GM18526 (cell line): ENCODE measurements around the gene SPATA21.

Experiments
- POLR2A ChIP-seq: IDR thresholded peaks from 3 replicates; pipeline ENCODE4 v1.6.1; 2011; ENCODE audit not compliant: insufficient read length; ENCODE audit errors: extremely low read depth

SPATA21 gene, protein sequence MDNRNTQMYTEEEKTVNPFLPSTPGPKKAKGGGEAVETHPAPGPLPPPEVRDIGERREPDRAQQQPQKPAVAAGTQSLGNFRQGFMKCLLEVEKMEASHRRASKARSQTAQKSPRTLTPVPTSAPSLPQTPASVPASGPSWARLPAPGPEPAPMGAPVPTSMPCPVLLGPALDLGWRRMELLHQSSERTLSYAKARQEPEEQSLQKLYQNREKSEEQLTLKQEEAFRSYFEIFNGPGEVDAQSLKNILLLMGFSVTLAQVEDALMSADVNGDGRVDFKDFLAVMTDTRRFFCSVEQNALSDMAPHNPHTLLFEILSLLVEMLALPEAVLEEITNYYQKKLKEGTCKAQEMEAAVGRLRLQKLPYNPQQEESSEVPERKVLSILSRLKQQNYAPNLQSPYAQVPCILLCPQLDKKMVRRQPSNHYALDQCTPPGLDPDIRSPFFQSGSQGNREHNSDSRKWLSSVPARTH

GRCh38 chr1:16436946-16437474 is at the start of gene SPATA21:
SPATA21 (minus strand) TSS chr1:16437424; CDS start chr1:16431371, 6,053 bp downstream.
- TF ChIP-seq POLR2A: no peak

- no peak for TF ChIP-seq POLR2A
These were observed 47.7 kb upstream of the SPATA21 start for GRCh38 chr1:16484931-16485330.

- no peak for TF ChIP-seq POLR2A
These were observed 47.2 kb upstream of the SPATA21 start for GRCh38 chr1:16484501-16484835.

GRCh38 chr1:16478091-16478490 is 40.9 kb upstream of the SPATA21 start:
- no peak for TF ChIP-seq POLR2A

GRCh38 chr1:16474166-16474800 is 37.1 kb upstream of the SPATA21 start:
- no peak for TF ChIP-seq POLR2A

DNA sequence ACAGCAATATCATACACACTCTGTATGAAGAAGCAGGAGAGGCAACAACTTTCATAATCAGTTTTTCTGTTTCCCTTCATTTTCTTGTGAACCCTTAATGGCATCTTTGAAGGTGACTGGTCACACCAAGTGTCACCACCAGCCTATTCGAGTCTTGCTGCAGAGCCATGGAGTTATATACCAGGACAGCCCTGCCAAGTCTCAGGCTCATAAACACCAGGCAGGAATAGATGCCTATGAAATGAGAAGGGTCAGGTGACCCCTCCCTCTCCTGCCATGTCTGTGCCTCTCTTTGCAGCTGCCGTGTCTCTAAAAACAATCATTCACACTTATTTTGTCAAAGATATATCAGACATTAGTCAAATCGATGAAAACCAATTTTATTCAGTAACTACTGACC is 31.3 kb upstream of the SPATA21 start:
- TF ChIP-seq POLR2A: no peak

DNA sequence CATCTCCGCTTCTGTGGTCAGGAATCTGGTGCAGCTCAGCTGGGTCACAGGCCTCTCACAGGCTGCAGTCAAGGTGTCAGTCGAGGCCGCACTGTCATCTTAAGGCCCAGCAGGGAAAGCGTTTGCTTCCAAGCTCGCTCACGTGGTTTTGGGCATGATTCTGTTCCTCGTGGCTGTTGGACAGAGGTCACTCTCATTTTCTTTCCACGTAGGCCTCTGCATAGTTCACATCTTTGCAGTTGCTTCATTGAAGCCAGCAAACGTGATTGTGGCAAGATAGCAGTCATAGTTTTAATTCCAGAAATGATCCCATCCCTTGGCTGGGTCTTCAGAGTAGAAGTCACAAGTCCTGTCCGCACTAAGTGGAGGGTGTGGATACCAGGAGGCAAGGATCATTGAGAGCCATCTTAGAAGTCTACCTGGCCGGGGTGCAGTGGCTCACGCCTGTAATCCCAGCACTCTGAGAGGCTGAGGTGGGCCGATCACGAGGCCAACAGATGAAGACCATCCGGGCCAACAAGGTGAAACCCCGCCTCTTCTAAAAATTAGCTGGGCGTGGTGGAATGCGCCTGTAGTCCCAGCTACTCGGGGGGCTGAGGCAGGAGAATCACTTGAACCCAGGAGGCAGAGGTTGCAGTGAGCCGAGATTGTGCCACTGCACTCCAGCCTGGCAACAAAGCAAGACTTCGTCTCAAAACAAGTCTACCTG is 27.8 kb upstream of the SPATA21 start:
- no peak for TF ChIP-seq POLR2A

GRCh38 chr1:16462773-16463330 is 25.6 kb upstream of the SPATA21 start:
- no peak for TF ChIP-seq POLR2A

DNA sequence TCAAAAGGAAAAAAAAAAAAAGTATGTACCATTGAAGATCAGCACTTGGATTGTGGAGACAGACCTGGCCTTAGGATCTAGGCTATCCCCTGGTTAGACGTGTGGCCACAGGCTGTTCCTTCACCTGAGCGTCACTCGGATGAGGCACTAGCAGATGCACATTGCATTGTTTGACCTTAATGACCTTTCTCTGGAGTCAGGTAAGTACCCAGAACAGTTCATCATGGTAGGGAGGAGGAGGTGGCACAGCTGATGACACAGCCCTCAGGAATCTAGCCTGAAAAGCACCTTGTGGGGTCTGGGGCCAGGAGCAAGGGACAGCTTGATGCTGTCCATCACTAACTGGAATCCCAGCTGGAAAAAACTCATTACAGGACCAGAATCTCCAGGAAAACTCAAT is 24.5 kb upstream of the SPATA21 start:
- TF ChIP-seq POLR2A: no peak

DNA sequence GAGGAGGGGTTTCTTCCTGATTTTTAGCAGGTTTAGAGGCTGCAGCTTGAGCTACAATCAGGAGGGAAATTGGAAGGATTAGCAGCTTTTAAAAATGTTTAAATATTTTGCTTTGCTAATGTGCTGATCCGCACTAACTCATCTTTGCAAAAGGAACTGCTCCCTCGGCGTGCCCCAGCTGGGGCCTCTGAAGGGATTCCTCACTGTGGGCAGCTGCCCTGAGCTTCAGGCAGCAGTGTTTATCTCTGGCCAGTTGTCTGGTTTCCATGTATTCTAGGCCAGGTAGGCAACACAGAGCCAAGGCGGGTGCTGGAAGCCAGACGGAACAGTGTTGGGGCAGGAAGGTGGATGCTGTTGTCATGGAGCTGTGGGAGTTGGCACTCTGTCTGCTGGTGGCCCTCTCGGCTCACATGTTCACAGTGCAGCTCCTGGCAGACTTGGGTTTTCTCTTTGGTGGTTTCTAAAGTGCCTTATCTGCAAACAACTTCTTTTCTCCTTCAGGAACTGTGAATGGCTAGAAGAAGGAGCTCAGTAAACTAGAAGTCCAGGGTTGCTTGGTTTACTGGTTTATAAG is 22.2 kb upstream of the SPATA21 start:
- no peak for TF ChIP-seq POLR2A

DNA sequence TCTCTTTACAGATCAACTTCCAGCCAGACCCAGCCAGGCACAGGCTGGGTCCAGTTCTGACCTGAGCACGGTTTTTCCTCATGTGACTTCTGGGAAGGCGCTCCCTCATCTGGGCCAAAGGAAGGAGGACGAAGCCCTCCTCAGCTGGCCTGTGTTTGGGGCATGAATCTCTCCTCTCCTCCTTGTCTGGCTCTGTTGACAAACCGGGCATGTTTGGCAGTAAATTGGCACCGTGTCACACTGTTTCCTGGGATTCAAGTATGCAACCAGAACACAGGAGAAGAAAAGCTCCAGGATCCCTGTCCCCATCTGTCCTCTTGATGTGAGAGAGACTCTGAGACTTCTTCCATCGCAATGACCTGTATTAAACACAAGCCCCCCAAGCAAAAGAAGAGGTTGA is 21.6 kb upstream of the SPATA21 start:
- no peak for TF ChIP-seq POLR2A

GRCh38 chr1:16451841-16452528 is 14.8 kb upstream of the SPATA21 start:
- no peak for TF ChIP-seq POLR2A

DNA sequence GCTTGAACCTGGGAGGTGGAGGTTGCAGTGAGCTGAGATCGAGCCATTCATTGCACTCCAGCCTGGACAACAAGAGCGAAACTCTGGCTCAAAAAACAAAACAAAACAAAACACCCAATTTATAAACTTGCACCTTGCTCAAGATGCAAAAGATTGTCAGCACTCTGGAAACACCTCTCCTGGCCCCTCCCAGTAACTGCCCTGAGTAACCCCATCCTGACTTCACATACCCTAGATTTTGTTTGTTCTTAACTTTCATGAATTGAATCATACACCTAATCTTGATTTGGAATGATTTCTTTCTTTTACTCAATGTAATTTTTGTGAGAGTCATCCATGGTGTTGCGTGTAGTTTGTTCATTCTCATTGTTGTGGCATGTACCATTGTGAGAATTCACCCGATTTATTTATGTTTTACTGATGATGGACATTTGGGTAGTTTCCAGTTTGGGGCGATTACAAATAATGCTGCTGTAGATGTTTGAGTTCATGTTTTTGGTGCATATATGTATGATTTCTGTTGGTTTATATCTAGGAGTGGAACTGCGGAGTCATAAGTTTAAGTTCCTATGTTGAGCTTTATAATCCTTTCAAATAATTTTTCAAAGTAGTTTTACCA is 13.7 kb upstream of the SPATA21 start:
- TF ChIP-seq POLR2A: no peak

- no peak for TF ChIP-seq POLR2A
These were observed 12.4 kb upstream of the SPATA21 start for GRCh38 chr1:16449666-16450065.
